ENCODE measurements around the gene IER3. TPM values are rescaled to one million over a fixed set of nuclear protein-coding genes. Genes with fewer than 3 reads are reported as not detected.

IER3 gene
- total and polyA plus RNA-seq, 2 of the 8 experiments (the other 6 are each of a cell fraction or from before 2014, with no cell fraction given), result 11.9 to 26.5 TPM

GRCh38 chr6:30752157-30752927 lies 8.0 kb upstream of the IER3 start (continued):
- TF ChIP-seq SIN3A (conservative IDR thresholded peaks at IDR 0.05 in 1 of 2, IDR thresholded peaks at IDR 0.05 in 1 of 2; ENCODE audit: low read depth in 1 of 2, low read length in 2 of 2) (no peak), CBX8 (IDR thresholded peaks at IDR 0.05; ENCODE audit: borderline replicate concordance, low read depth, low read length) (no peak), YY1 (IDR thresholded peaks at IDR 0.05; ENCODE audit: low read depth, low read length) (no peak)
